Amniotic epithelial cell (primary cell): ENCODE results near the gene ATP4B.
A peak's percentile ranks its signal among the peaks of the same experiment; 100 is the strongest.
"Not testable (repeated sequence)": the region's sequence is repeated elsewhere in the genome, so short reads cannot be mapped to it uniquely, and the experiment has no call there.

Source experiments
- DNase-seq: peaks from one replicate; pipeline ENCODE4 v3.0.0-alpha.2; 2010; ENCODE audit warnings: low read depth

ATP4B gene

GRCh38 chr13:113625965-113626721, 31.9 kb downstream of the ATP4B start:
- DNase-seq, result peak; percentile 46

GRCh38 chr13:113624640-113625304, 33.2 kb downstream of the ATP4B start:
- DNase-seq, result not testable (repeated sequence)

- DNase-seq, result no peak
Measured at GRCh38 chr13:113624235-113624587, 33.8 kb downstream of the ATP4B start.

- DNase-seq, result no peak
Measured at GRCh38 chr13:113623491-113624234, 34.3 kb downstream of the ATP4B start.

GRCh38 chr13:113622791-113623490, 35.1 kb downstream of the ATP4B start:
- no peak for DNase-seq

GRCh38 chr13:113621986-113622550, 35.9 kb downstream of the ATP4B start:
- DNase-seq, result not testable (repeated sequence)

GRCh38 chr13:113621498-113621897, 36.5 kb downstream of the ATP4B start:
- DNase-seq, result peak; percentile 47

GRCh38 chr13:113621046-113621445, 37.0 kb downstream of the ATP4B start:
- DNase-seq, result no peak

GRCh38 chr13:113620036-113620796, 37.8 kb downstream of the ATP4B start:
- no peak for DNase-seq

GRCh38 chr13:113618455-113618854, 39.5 kb downstream of the ATP4B start:
- DNase-seq, result no peak

GRCh38 chr13:113617961-113618360, 40.0 kb downstream of the ATP4B start:
- DNase-seq, result no peak

- peak; percentile 96 for DNase-seq
Measured at GRCh38 chr13:113616991-113617749, 40.8 kb downstream of the ATP4B start.

- peak; percentile 94 for DNase-seq
Measured at GRCh38 chr13:113616281-113616906, 41.6 kb downstream of the ATP4B start.

GRCh38 chr13:113613789-113614379, 44.1 kb downstream of the ATP4B start:
- DNase-seq, result no peak

GRCh38 chr13:113612607-113613006, 45.4 kb downstream of the ATP4B start:
- DNase-seq, result peak; percentile 93

GRCh38 chr13:113611996-113612395, 46.0 kb downstream of the ATP4B start:
- no peak for DNase-seq

- no peak for DNase-seq
Measured at GRCh38 chr13:113610266-113610665, 47.7 kb downstream of the ATP4B start.

- DNase-seq, result no peak
Measured at GRCh38 chr13:113609616-113610015, 48.4 kb downstream of the ATP4B start.

GRCh38 chr13:113608967-113609533, 48.9 kb downstream of the ATP4B start:
- no peak for DNase-seq
